ENCODE measurements around the gene SLIT3.

- TF ChIP-seq GATA2 (IDR thresholded peaks at IDR 0.05; ENCODE audit: low read depth, low read length) (no peak), GATA3 (IDR thresholded peaks at IDR 0.05; ENCODE audit: low read depth, low read length) (no peak)
Measured at GRCh38 chr5:169288066-169288930, 12.6 kb downstream of the SLIT3 start.

Data from SH-SY5Y (cell line).